ENCODE data around the gene HDDC2. TPM values are rescaled to one million over a fixed set of nuclear protein-coding genes. Genes with fewer than 3 reads are reported as not detected.

Gene HDDC2
- total and polyA plus RNA-seq, 2 experiments from 2014 or later, result 55.1 to 83.2 TPM

DNA sequence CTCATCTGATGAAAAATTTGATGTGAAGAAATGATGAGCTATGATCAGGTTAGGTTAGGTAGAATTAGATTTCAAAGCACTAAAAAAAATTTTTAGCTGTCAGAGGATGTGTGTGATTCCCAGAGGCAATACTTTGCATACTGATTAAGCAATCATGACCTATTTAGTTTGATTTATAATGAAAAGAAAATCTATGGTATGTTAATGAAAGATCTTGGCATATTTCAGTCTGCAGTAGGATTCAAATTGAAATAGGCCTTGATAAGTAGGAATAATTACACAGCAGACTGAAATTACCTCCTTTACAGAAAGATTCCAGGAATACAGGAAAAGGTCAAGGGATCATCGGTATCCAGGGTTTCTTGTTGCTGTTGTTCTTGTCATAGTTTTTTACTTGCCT lies 69.3 kb downstream of the HDDC2 start:
- DNase-seq, result peak; percentile 52
- TF ChIP-seq EZH2phosphoT487 (IDR thresholded peaks at IDR 0.05; ENCODE audit: insufficient read depth, low read depth), result no peak
- TF ChIP-seq EZH2 (IDR thresholded peaks at IDR 0.05; ENCODE audit: insufficient read depth, poor library complexity, severe bottlenecking), result no peak

DNA sequence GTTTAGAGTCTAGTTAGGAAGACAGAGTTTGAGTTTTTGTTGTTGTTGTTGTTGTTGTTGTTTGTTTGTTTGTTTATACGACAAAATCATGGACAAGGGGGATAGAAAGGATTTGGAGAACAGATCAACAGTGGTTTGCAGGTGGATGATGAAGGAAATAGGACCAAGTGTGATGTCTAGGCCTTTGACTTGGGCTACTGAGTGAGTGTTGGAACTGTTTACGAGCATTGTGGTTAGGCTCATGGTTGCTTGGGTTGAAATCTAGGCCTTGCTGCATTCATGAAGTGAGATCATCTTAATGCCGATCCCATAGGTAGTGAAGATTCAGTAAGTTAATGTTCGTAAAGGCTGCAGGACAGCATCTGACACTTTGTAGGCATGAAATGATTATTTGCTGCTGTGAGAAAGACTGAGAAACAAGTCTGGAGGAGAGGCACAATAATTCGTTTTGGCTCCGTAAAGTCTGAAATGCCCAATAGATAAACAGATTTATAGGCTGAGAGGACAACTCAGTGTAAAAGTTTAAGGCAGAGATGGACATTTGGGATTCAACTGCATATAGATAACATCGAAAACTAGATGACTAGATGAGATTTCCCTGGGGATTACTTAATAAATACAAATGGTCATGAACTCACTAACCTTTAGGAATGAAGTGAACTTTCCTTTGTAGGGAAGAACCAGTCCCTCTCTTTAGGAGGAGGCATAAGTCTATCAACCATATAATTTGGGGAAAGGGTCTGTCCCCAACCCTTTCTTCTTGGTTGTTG lies 70.0 kb downstream of the HDDC2 start:
- 77 to 79% methylated on average over 7 of the region's 7 CpGs for WGBS, 2 experiments (ENCODE audit: low coverage in 1 of 2, low lambda C conversion rate in 2 of 2, missing lambda C conversion rate in 2 of 2)
- H3K27me3 ChIP-seq (replicated peaks; ENCODE audit: insufficient read depth), result no peaks in the 10 kb centered on the region

More for the DNA sequence above, 69.3 kb downstream of the HDDC2 start:
- H4K20me1 ChIP-seq (ENCODE audit: insufficient read depth), result no peaks in the 10 kb centered on the region
- H3K79me2 ChIP-seq (ENCODE audit: insufficient read depth), result no peaks in the 10 kb centered on the region
- in situ Hi-C loops (cut with MboI), result no loop called here
- H3K4me1 ChIP-seq (ENCODE audit: insufficient read depth), result peaks cover 37% of the 10 kb centered on the region
- no peaks in the 10 kb centered on the region for H3K9me3 ChIP-seq (ENCODE audit: low read depth)
- no peaks in the 10 kb centered on the region for H3K36me3 ChIP-seq (ENCODE audit: low read depth)
- peak overlapping the region; percentile 42 for H3K27ac ChIP-seq
- 33 to 44% methylated on average over 1 of the region's 1 CpG for WGBS, 2 experiments (ENCODE audit: low coverage in 1 of 2, low lambda C conversion rate in 2 of 2, missing lambda C conversion rate in 2 of 2)
- peaks cover 3% of the 10 kb centered on the region; the same call in 1 of the 2 replicates for H3K9me2 ChIP-seq (ENCODE audit: insufficient read depth)
- no peak overlapping the region for H3K4me3 ChIP-seq
- H3K9ac ChIP-seq, result no peak overlapping the region
- 0 out of 2 replicates have a peak overlapping the region, but pooled peaks have one; percentile 1 for H2AFZ ChIP-seq
- H3K4me2 ChIP-seq (ENCODE audit: unreplicated experiment), result peak overlapping the region; percentile 33
- H3F3A ChIP-seq (ENCODE audit: insufficient read depth), result peaks cover 6% of the 10 kb centered on the region; the same call in 1 of the 2 replicates
- no peaks in the 10 kb centered on the region for H3K27me3 ChIP-seq (replicated peaks; ENCODE audit: insufficient read depth)

DNA sequence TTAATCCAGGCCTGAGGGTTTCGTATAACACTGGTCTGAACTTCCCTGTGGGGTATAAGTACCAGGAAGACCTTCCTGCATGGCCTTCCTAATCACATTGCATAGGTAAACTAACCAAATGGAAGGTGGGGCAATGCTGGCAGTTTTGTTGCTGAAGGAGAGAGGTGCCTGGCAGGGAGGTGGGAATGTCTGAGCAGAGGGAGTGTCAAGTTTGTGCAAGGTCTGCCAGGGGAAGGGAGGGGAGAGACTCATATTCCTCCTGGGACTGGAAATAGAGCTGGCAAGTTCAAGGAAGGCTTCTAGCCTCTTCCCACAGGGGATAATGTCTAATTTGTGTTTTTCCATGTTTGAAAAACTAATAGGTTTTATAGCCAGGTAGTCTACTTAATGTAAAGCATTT lies 70.6 kb downstream of the HDDC2 start:
- H4K20me1 ChIP-seq (ENCODE audit: insufficient read depth), result no peaks in the 10 kb centered on the region
- TF ChIP-seq EZH2phosphoT487 (IDR thresholded peaks at IDR 0.05; ENCODE audit: insufficient read depth, low read depth), result no peak
- no peak for TF ChIP-seq EZH2 (IDR thresholded peaks at IDR 0.05; ENCODE audit: insufficient read depth, poor library complexity, severe bottlenecking)
- H3K4me3 ChIP-seq, result no peak overlapping the region
- no peaks in the 10 kb centered on the region for H3K36me3 ChIP-seq (ENCODE audit: low read depth)
- H3F3A ChIP-seq (ENCODE audit: insufficient read depth), result peaks cover 6% of the 10 kb centered on the region; the same call in 1 of the 2 replicates
- peak overlapping the region; percentile 11 for H3K4me2 ChIP-seq (ENCODE audit: unreplicated experiment)
- H3K4me1 ChIP-seq (ENCODE audit: insufficient read depth), result peaks cover 30% of the 10 kb centered on the region
- WGBS, 2 experiments (ENCODE audit: low coverage in 1 of 2, low lambda C conversion rate in 2 of 2, missing lambda C conversion rate in 2 of 2), result 90 to 93% methylated on average over 1 of the region's 1 CpG
- H3K9me2 ChIP-seq (ENCODE audit: insufficient read depth), result peaks cover 3% of the 10 kb centered on the region; the same call in 1 of the 2 replicates
- no peak overlapping the region for H3K9ac ChIP-seq
- in situ Hi-C loops (cut with MboI), result no loop called here
- H3K9me3 ChIP-seq (ENCODE audit: low read depth), result no peaks in the 10 kb centered on the region
- H3K79me2 ChIP-seq (ENCODE audit: insufficient read depth), result no peaks in the 10 kb centered on the region
- no peaks in the 10 kb centered on the region for H3K27me3 ChIP-seq (replicated peaks; ENCODE audit: insufficient read depth)
- H3K27ac ChIP-seq, result no peak overlapping the region
- no peak overlapping the region for H2AFZ ChIP-seq
- DNase-seq, result peak; percentile 3

More for the DNA sequence above, 70.0 kb downstream of the HDDC2 start:
- H4K20me1 ChIP-seq (ENCODE audit: insufficient read depth), result no peaks in the 10 kb centered on the region
- H3K9ac ChIP-seq, result no peak overlapping the region
- H3K4me2 ChIP-seq (ENCODE audit: unreplicated experiment), result peak overlapping the region; percentile 33
- H2AFZ ChIP-seq, result no peak overlapping the region
- H3K9me3 ChIP-seq (ENCODE audit: low read depth), result no peaks in the 10 kb centered on the region
- no peak overlapping the region for H3K27ac ChIP-seq
- TF ChIP-seq EZH2 (IDR thresholded peaks at IDR 0.05; ENCODE audit: insufficient read depth, poor library complexity, severe bottlenecking) (no peak), EZH2phosphoT487 (IDR thresholded peaks at IDR 0.05; ENCODE audit: insufficient read depth, low read depth) (no peak)
- peaks cover 6% of the 10 kb centered on the region; the same call in 1 of the 2 replicates for H3F3A ChIP-seq (ENCODE audit: insufficient read depth)
- peaks cover 3% of the 10 kb centered on the region; the same call in 1 of the 2 replicates for H3K9me2 ChIP-seq (ENCODE audit: insufficient read depth)
- DNase-seq, result peak; percentile 10
- H3K79me2 ChIP-seq (ENCODE audit: insufficient read depth), result no peaks in the 10 kb centered on the region
- H3K4me1 ChIP-seq (ENCODE audit: insufficient read depth), result peaks cover 36% of the 10 kb centered on the region
- in situ Hi-C loops (cut with MboI), result no loop called here
- no peaks in the 10 kb centered on the region for H3K36me3 ChIP-seq (ENCODE audit: low read depth)
- no peak overlapping the region for H3K4me3 ChIP-seq

DNA sequence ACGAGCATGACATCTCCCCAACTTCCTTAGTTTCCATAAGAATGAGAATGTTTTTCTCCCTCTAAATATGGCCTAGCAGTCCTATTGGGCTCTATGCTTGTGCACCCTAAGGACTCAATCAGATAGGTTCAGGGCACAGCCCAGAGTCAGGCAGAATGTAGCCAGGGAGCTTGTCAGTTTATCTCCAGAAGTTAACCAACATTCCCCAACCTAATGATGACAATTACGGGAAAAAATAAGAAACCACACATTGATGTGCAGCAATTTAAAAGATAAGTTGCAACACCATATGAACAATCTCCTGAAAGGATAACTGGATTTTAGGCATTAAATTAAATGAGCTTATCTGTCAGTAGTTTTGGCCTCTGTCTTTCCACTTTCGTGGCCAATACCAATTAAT lies 71.1 kb downstream of the HDDC2 start:
- Histone ChIP-seq H3K79me2 (ENCODE audit: insufficient read depth) (no peaks in the 10 kb centered on the region), H3F3A (ENCODE audit: insufficient read depth) (peaks cover 6% of the 10 kb centered on the region; the same call in 1 of the 2 replicates), H3K27ac (no peak overlapping the region), H2AFZ (no peak overlapping the region), H3K4me3 (no peak overlapping the region), H3K4me1 (ENCODE audit: insufficient read depth) (peaks cover 27% of the 10 kb centered on the region), H4K20me1 (ENCODE audit: insufficient read depth) (no peaks in the 10 kb centered on the region), H3K4me2 (ENCODE audit: unreplicated experiment) (no peak overlapping the region), H3K36me3 (ENCODE audit: low read depth) (no peaks in the 10 kb centered on the region), H3K9ac (no peak overlapping the region), H3K9me3 (ENCODE audit: low read depth) (no peaks in the 10 kb centered on the region), H3K9me2 (ENCODE audit: insufficient read depth) (peaks cover 3% of the 10 kb centered on the region; the same call in 1 of the 2 replicates), H3K27me3 (replicated peaks; ENCODE audit: insufficient read depth) (no peaks in the 10 kb centered on the region)
- WGBS, 2 experiments (ENCODE audit: low coverage in 1 of 2, low lambda C conversion rate in 2 of 2, missing lambda C conversion rate in 2 of 2), result 61 to 64% methylated on average over 3 of the region's 3 CpGs
- no peak for TF ChIP-seq EZH2 (IDR thresholded peaks at IDR 0.05; ENCODE audit: insufficient read depth, poor library complexity, severe bottlenecking)
- TF ChIP-seq EZH2phosphoT487 (IDR thresholded peaks at IDR 0.05; ENCODE audit: insufficient read depth, low read depth), result no peak
- peak; percentile 14 for DNase-seq
- in situ Hi-C loops (cut with MboI), result no loop called here

All from GM23248 (cell line).